Ishikawa (cell line): ENCODE results near the gene ERGIC1.

ENCODE experiments used
- CEBPB ChIP-seq: IDR thresholded peaks from 2 replicates; pipeline ENCODE4 v1.6.1; 2012
- CREB1 ChIP-seq: IDR thresholded peaks from 2 replicates; pipeline ENCODE4 v1.6.1; 2012; ENCODE audit warnings: low read depth
- EGR1 ChIP-seq: IDR thresholded peaks from 2 replicates; pipeline ENCODE4 v1.6.1; 2012
- EP300 ChIP-seq: IDR thresholded peaks from 2 replicates; pipeline ENCODE4 v1.6.1; 2012; ENCODE audit warnings: borderline replicate concordance
- FOXM1 ChIP-seq: IDR thresholded peaks from 2 replicates; pipeline ENCODE4 v1.6.1; 2012; ENCODE audit warnings: low read depth, borderline replicate concordance
- MAX ChIP-seq: IDR thresholded peaks from 2 replicates; pipeline ENCODE4 v1.6.1; 2012
- NFIC ChIP-seq: IDR thresholded peaks from 2 replicates; pipeline ENCODE4 v1.6.1; 2012
- RAD21 ChIP-seq: IDR thresholded peaks from 2 replicates; pipeline ENCODE4 v1.6.1; 2012; ENCODE audit warnings: low read depth
- REST ChIP-seq: IDR thresholded peaks from 2 replicates; pipeline ENCODE4 v1.6.1; 2012; ENCODE audit warnings: low read depth, mild to moderate bottlenecking
- TAF1 ChIP-seq: IDR thresholded peaks from 2 replicates; pipeline ENCODE4 v1.6.1; 2012; ENCODE audit warnings: low read depth, mild to moderate bottlenecking
- TCF12 ChIP-seq: IDR thresholded peaks from 2 replicates; pipeline ENCODE4 v1.6.1; 2012; ENCODE audit warnings: low read depth
- TEAD4 ChIP-seq: IDR thresholded peaks from 2 replicates; pipeline ENCODE4 v1.6.1; 2012
- USF1 ChIP-seq: IDR thresholded peaks from 2 replicates; pipeline ENCODE4 v1.6.1; 2012
- YY1 ChIP-seq: IDR thresholded peaks from 2 replicates; pipeline ENCODE4 v1.6.1; 2012; ENCODE audit warnings: low read depth
- ZBTB7A ChIP-seq: IDR thresholded peaks from 2 replicates; pipeline ENCODE4 v1.6.1; 2012; ENCODE audit warnings: low read depth

Gene ERGIC1

GRCh38 chr5:172881691-172882370 lies 47.8 kb downstream of the ERGIC1 start:
- TF ChIP-seq REST (no peak), YY1 (no peak), CEBPB (no peak), TCF12 (no peak), MAX (no peak), FOXM1 (no peak), CREB1 (no peak), RAD21 (no peak), NFIC (no peak), EP300 (no peak), USF1 (no peak), EGR1 (no peak), ZBTB7A (no peak), TAF1 (no peak), TEAD4 (no peak)

GRCh38 chr5:172883066-172883465 lies 49.0 kb downstream of the ERGIC1 start:
- no peak for TF ChIP-seq TEAD4
- TF ChIP-seq TAF1 = no peak
- TF ChIP-seq USF1 = no peak
- TF ChIP-seq NFIC = no peak
- TF ChIP-seq REST = no peak
- TF ChIP-seq RAD21 = no peak
- TF ChIP-seq CREB1 = no peak
- no peak for TF ChIP-seq EGR1
- no peak for TF ChIP-seq TCF12
- no peak for TF ChIP-seq MAX
- no peak for TF ChIP-seq CEBPB
- no peak for TF ChIP-seq EP300
- no peak for TF ChIP-seq FOXM1
- TF ChIP-seq YY1 = no peak
- no peak for TF ChIP-seq ZBTB7A

GRCh38 chr5:172885597-172886340 lies 51.7 kb downstream of the ERGIC1 start:
- TF ChIP-seq MAX (no peak), TCF12 (no peak), ZBTB7A (no peak), USF1 (no peak), EP300 (no peak), REST (no peak), EGR1 (no peak), TAF1 (no peak), CEBPB (no peak)
